Thyroid gland (tissue), 4 donors: ENCODE measurements around the gene ARIH2. TPM values are rescaled to one million over a fixed set of nuclear protein-coding genes. Genes with fewer than 3 reads are reported as not detected.

Experiments
- DNase-seq, 2 donors: peaks; one replicate each; pipeline ENCODE4 v3.0.0-alpha.2; 2019
- H3K27ac ChIP-seq, 3 donors: fragments of 200-600 bp; sonication (generic); 1 replicate in 2 of 3; 2 replicates in 1 of 3; pipeline ENCODE4 v1.5.1; 2016 to 2019; ENCODE audit warnings: mild to moderate bottlenecking in 1 of 3, moderate library complexity in 1 of 3
- H3K27me3 ChIP-seq: fragments of 200-600 bp; sonication (generic); one replicate; pipeline ENCODE4 v1.5.1; 2019
- H3K36me3 ChIP-seq, 2 donors: fragments of 200-600 bp; sonication (generic); one replicate each; pipeline ENCODE4 v1.5.1; 2016 to 2019
- H3K4me1 ChIP-seq, 2 donors: fragments of 200-600 bp; sonication (generic); one replicate each; pipeline ENCODE4 v1.5.1; 2017 to 2019
- H3K4me3 ChIP-seq, 3 donors: fragments of 200-600 bp; sonication (generic); replicated peaks in 1 of 3; 1 replicate in 2 of 3; 2 replicates in 1 of 3; pipeline ENCODE4 v1.5.1; 2016; ENCODE audit warnings: mild to moderate bottlenecking in 1 of 3
- H3K9me3 ChIP-seq: fragments of 200-600 bp; sonication (generic); one replicate; pipeline ENCODE4 v1.5.1; 2017
- CTCF ChIP-seq, 6 experiments: fragments of 200-600 bp in 3 of 6; fragments of 450-650 bp in 3 of 6; sonication (generic) in 3 of 6; IDR thresholded peaks; one replicate each; pipeline ENCODE4 v1.5.1; 2016 to 2019; ENCODE audit warnings: antibody characterized with exemption in 6 of 6, mild to moderate bottlenecking in 2 of 6, inconsistent platforms in 1 of 6, moderate library complexity in 1 of 6
- POLR2A ChIP-seq, 2 donors: fragments of 450-650 bp; IDR thresholded peaks; one replicate each; pipeline ENCODE4 v1.6.1; 2017; ENCODE audit warnings: antibody characterized with exemption in 2 of 2, mild to moderate bottlenecking in 2 of 2, moderate library complexity in 1 of 2
- WGBS, 2 donors: methylation state at CpG; one replicate each; pipeline ENCODE4 v1.1.5; 2017; 5-methylcytosine and 5-hydroxymethylcytosine counted together
- intact Hi-C: fragments of 100-400 bp; cut with DNase I; formaldehyde crosslinking; loops from one replicate; pipeline ENCODE4 v1.15.1; 2023
- total RNA-seq, 4 donors: library from RNA; depleted of rRNA; stranded (reverse); fragments of >200 nt; gene quantifications; one replicate each; pipeline ENCODE4 v1.2.3, GENCODE V29; 2016

Gene ARIH2
- total RNA-seq, 4 donors from 2014 or later, result 108 to 136 (median 117) TPM

GRCh38 chr3:48929358-48930035 lies 10.9 kb downstream of the ARIH2 start:
- no peak for TF ChIP-seq POLR2A (IDR thresholded peaks at IDR 0.05)
- no peak for TF ChIP-seq CTCF (IDR thresholded peaks at IDR 0.05)
- intact Hi-C loops, result no loop called here
- Histone ChIP-seq H3K4me1 (peaks cover 37 to 51% of the 10 kb centered on the region in 2 donors), H3K27ac (peak overlapping the region in 1 of 3 donors; percentile 4), H3K4me3 (no peak overlapping the region), H3K27me3 (no peaks in the 10 kb centered on the region), H3K36me3 (peaks cover 10 to 28% of the 10 kb centered on the region in 2 donors), H3K9me3 (no peaks in the 10 kb centered on the region)
- WGBS, 2 donors, result 38 to 47% methylated on average over 3 of the region's 3 CpGs
- DNase-seq, result peak; percentile 25 to 34

GRCh38 chr3:48930590-48930989 lies 11.9 kb downstream of the ARIH2 start:
- no peak for DNase-seq
- H3K4me1 ChIP-seq, result peaks cover 37 to 51% of the 10 kb centered on the region in 2 donors
- no peak overlapping the region for H3K4me3 ChIP-seq
- TF ChIP-seq CTCF (IDR thresholded peaks at IDR 0.05) (no peak), POLR2A (IDR thresholded peaks at IDR 0.05) (no peak)
- no peaks in the 10 kb centered on the region for H3K27me3 ChIP-seq
- no peaks in the 10 kb centered on the region for H3K9me3 ChIP-seq
- intact Hi-C loops, result no loop called here
- H3K27ac ChIP-seq, result no peak overlapping the region
- H3K36me3 ChIP-seq, result peaks cover 10 to 20% of the 10 kb centered on the region in 2 donors
- 89 to 91% methylated on average over 3 of the region's 3 CpGs for WGBS, 2 donors

GRCh38 chr3:48931944-48932580 lies 13.4 kb downstream of the ARIH2 start:
- TF ChIP-seq CTCF (IDR thresholded peaks at IDR 0.05), result no peak
- no peak for TF ChIP-seq POLR2A (IDR thresholded peaks at IDR 0.05)
- H3K27me3 ChIP-seq, result no peaks in the 10 kb centered on the region
- WGBS, 2 donors, result 65 to 75% methylated on average over 1 of the region's 1 CpG
- no peaks in the 10 kb centered on the region for H3K9me3 ChIP-seq
- peaks cover 10 to 17% of the 10 kb centered on the region in 2 donors for H3K36me3 ChIP-seq
- no peak overlapping the region for H3K27ac ChIP-seq
- DNase-seq, result no peak
- peaks cover 30 to 44% of the 10 kb centered on the region in 2 donors for H3K4me1 ChIP-seq
- H3K4me3 ChIP-seq, result no peak overlapping the region
- intact Hi-C loops, result no loop called here

GRCh38 chr3:48934333-48934991 lies 15.8 kb downstream of the ARIH2 start:
- 96 to 98% methylated on average over 5 of the region's 5 CpGs for WGBS, 2 donors
- Histone ChIP-seq H3K36me3 (peaks cover 0 to 3% of the 10 kb centered on the region in 2 donors), H3K9me3 (no peaks in the 10 kb centered on the region), H3K27me3 (no peaks in the 10 kb centered on the region), H3K4me3 (no peak overlapping the region), H3K27ac (no peak overlapping the region), H3K4me1 (peaks cover 21 to 38% of the 10 kb centered on the region in 2 donors)
- no peak for DNase-seq
- TF ChIP-seq CTCF (IDR thresholded peaks at IDR 0.05), result no peak
- TF ChIP-seq POLR2A (IDR thresholded peaks at IDR 0.05), result no peak
- intact Hi-C loops, result no loop called here

GRCh38 chr3:48935530-48935929 lies 16.9 kb downstream of the ARIH2 start:
- intact Hi-C loops, result no loop called here
- Histone ChIP-seq H3K4me1 (peaks cover 13 to 27% of the 10 kb centered on the region in 2 donors), H3K27ac (no peak overlapping the region), H3K27me3 (no peaks in the 10 kb centered on the region), H3K4me3 (no peak overlapping the region), H3K36me3 (peaks cover 0 to 3% of the 10 kb centered on the region in 2 donors), H3K9me3 (no peaks in the 10 kb centered on the region)
- WGBS, 2 donors, result 86 to 94% methylated on average over 4 of the region's 4 CpGs
- DNase-seq, result no peak
- no peak for TF ChIP-seq CTCF (IDR thresholded peaks at IDR 0.05)
- no peak for TF ChIP-seq POLR2A (IDR thresholded peaks at IDR 0.05)
